ENCODE measurements around the gene IGFBP3. TPM values are rescaled to one million over a fixed set of nuclear protein-coding genes. Genes with fewer than 3 reads are reported as not detected.

Gene IGFBP3
- polyA plus RNA-seq (2012; ENCODE audit: insufficient read length, low read depth) = 147 TPM

DNA sequence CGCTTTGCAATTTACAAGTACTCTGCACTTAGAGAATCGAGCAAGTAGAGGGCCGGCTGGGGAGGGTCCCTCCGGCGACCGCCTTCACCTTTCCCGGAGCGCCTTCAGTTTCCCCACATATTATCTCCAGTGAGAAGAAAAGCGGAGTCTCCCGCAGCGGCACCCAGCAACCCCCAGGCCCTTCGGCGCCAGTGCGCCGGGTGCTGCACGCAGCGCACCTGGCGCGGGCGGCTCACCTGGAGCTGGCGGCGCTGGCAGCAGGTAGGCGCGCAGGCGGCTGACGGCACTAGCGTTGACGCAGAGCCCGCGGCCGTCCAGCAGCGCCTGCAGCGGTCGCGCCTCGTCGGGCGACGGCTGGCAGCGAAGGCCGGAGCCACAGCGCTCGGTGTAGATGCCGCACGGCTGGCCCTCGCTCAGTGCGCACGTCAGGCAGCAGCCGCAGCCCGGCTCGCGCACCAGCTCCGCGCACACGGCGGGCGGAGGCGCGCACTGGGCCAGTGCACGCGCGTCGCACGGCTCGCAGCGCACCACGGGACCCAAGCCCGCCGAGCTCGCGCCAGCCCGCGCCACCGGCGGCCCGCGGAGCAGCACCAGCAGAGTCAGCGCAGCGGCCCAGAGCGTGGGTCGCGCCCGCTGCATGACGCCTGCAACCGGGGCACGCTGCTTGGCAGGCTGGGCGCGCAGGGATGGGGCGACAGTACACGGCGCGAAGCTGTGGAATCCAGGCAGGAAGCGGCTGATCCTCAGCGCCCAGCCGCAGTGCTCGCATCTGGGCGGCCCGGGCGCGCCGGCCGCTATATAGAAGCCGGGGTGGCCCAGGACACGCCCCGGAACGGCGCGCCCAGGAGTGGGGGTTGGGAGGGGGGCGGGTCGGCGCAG lies at the start of gene IGFBP3:
Gene IGFBP3 (minus strand): TSS at position 771 of the 879 bp plus-strand sequence. CDS start 132 bp downstream, at position 639.
- TF ChIP-seq, protein P1, sequence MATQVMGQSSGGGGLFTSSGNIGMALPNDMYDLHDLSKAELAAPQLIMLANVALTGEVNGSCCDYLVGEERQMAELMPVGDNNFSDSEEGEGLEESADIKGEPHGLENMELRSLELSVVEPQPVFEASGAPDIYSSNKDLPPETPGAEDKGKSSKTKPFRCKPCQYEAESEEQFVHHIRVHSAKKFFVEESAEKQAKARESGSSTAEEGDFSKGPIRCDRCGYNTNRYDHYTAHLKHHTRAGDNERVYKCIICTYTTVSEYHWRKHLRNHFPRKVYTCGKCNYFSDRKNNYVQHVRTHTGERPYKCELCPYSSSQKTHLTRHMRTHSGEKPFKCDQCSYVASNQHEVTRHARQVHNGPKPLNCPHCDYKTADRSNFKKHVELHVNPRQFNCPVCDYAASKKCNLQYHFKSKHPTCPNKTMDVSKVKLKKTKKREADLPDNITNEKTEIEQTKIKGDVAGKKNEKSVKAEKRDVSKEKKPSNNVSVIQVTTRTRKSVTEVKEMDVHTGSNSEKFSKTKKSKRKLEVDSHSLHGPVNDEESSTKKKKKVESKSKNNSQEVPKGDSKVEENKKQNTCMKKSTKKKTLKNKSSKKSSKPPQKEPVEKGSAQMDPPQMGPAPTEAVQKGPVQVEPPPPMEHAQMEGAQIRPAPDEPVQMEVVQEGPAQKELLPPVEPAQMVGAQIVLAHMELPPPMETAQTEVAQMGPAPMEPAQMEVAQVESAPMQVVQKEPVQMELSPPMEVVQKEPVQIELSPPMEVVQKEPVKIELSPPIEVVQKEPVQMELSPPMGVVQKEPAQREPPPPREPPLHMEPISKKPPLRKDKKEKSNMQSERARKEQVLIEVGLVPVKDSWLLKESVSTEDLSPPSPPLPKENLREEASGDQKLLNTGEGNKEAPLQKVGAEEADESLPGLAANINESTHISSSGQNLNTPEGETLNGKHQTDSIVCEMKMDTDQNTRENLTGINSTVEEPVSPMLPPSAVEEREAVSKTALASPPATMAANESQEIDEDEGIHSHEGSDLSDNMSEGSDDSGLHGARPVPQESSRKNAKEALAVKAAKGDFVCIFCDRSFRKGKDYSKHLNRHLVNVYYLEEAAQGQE (IDR thresholded peaks at IDR 0.05; ENCODE audit: insufficient read depth in 1 of 2, low read depth in 2 of 2, low read length in 2 of 2) = no peak
- TF ChIP-seq POLR2AphosphoS5 (IDR thresholded peaks at IDR 0.05; ENCODE audit: low read depth, low read length) (peak; percentile 40; the same call in 1 of the 2 replicates), SIN3A (IDR thresholded peaks at IDR 0.05; ENCODE audit: borderline replicate concordance, insufficient read depth, low read length) (no peak), TAF1 (IDR thresholded peaks at IDR 0.05; ENCODE audit: borderline replicate concordance, insufficient read depth, low read length) (no peak), FOXP2 (optimal IDR thresholded peaks at IDR 0.05; ENCODE audit: borderline replicate concordance, extremely low read depth, extremely low read length, insufficient read depth) (peak; percentile 17)

DNA sequence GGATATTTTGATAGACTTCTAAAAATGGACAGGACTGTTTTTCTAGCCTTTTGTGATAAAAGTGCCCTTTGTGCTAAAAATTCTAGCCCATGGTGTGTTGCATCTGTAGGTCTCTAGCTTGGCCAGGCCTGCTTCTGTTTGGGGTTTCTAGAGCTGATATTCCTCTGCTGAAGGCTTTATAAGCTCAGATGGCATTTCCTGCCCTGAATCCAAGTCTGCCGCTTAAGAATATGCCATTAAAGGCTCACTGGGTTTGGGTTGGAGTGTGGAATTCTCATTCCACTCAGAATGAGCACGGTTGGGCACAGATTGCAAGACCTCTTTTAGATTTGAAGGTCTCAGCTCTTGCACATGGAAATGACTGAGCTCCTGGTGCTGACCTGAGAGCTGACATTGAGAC lies 49.4 kb upstream of the IGFBP3 start:
- TF ChIP-seq FOXP2 (optimal IDR thresholded peaks at IDR 0.05; ENCODE audit: borderline replicate concordance, extremely low read depth, extremely low read length, insufficient read depth) (no peak), POLR2AphosphoS5 (IDR thresholded peaks at IDR 0.05; ENCODE audit: low read depth, low read length) (no peak), TAF1 (IDR thresholded peaks at IDR 0.05; ENCODE audit: borderline replicate concordance, insufficient read depth, low read length) (no peak), SIN3A (IDR thresholded peaks at IDR 0.05; ENCODE audit: borderline replicate concordance, insufficient read depth, low read length) (no peak)
- TF ChIP-seq, protein P1 (IDR thresholded peaks at IDR 0.05; ENCODE audit: insufficient read depth in 1 of 2, low read depth in 2 of 2, low read length in 2 of 2) = no peak

- TF ChIP-seq, protein P1 (IDR thresholded peaks at IDR 0.05; ENCODE audit: insufficient read depth in 1 of 2, low read depth in 2 of 2, low read length in 2 of 2) = no peak
- TF ChIP-seq POLR2AphosphoS5 (IDR thresholded peaks at IDR 0.05; ENCODE audit: low read depth, low read length) (no peak), TAF1 (IDR thresholded peaks at IDR 0.05; ENCODE audit: borderline replicate concordance, insufficient read depth, low read length) (no peak), FOXP2 (optimal IDR thresholded peaks at IDR 0.05; ENCODE audit: borderline replicate concordance, extremely low read depth, extremely low read length, insufficient read depth) (no peak), SIN3A (IDR thresholded peaks at IDR 0.05; ENCODE audit: borderline replicate concordance, insufficient read depth, low read length) (no peak)
Measured at GRCh38 chr7:45969940-45970339, 48.9 kb upstream of the IGFBP3 start.

GRCh38 chr7:45968856-45969541 lies 47.9 kb upstream of the IGFBP3 start:
- TF ChIP-seq, protein P1 (IDR thresholded peaks at IDR 0.05; ENCODE audit: insufficient read depth in 1 of 2, low read depth in 2 of 2, low read length in 2 of 2) = no peak
- TF ChIP-seq SIN3A (IDR thresholded peaks at IDR 0.05; ENCODE audit: borderline replicate concordance, insufficient read depth, low read length) (no peak), TAF1 (IDR thresholded peaks at IDR 0.05; ENCODE audit: borderline replicate concordance, insufficient read depth, low read length) (no peak), POLR2AphosphoS5 (IDR thresholded peaks at IDR 0.05; ENCODE audit: low read depth, low read length) (no peak), FOXP2 (optimal IDR thresholded peaks at IDR 0.05; ENCODE audit: borderline replicate concordance, extremely low read depth, extremely low read length, insufficient read depth) (no peak)
